ENCODE results near the gene KLK7. TPM values are rescaled to one million over a fixed set of nuclear protein-coding genes. Genes with fewer than 3 reads are reported as not detected.

KLK7 gene
- total and polyA plus RNA-seq, 2 of the 4 experiments (the other 2 are of a cell fraction) = not detected

DNA sequence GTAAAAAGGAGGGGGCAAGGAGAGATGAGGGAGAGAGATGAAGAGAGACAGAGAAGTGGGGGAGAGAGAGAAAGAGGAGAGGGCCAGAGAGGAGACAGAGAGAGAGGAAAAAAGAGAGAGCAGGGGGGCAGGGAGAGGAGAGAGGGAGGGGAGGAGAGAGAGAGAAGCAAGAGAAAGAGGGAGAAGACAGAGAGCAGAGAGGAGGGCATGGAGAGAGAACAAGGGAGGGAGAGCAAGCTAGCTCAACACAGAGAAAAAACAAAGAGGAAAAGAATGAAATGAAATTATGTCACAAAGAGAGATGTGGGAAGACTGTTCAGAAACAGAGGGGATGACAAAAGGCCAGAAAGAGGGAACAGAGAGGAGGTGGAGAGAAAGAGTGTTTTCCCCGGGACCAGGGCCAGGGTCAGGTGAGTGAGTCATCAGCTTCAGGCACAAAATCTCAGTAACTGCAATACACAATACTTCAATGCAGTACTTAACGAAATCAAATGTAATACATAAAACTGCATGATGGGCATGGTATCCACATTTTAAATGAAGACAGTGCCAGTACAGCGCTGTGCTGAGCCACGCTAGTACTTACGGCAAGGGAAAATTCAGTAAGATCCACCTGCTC lies 4.8 kb downstream of the KLK7 start:
- H2AK9ac ChIP-seq (replicated peaks; ENCODE audit: low read depth, low read length, poor library complexity) = no peak overlapping the region
- WGBS, 2 experiments (ENCODE audit: extremely low coverage in 2 of 2, insufficient read length in 1 of 2) = no CpG with 5 or more reads among the region's 5 CpGs
- H4K8ac ChIP-seq (ENCODE audit: low read depth in 2 of 2, low read length in 2 of 2) = no peak overlapping the region
- BruUV-seq (replicated peaks) = no TSS peak
- H3K27ac ChIP-seq (ENCODE audit: insufficient read depth, low read length) = no peak overlapping the region
- no peak overlapping the region for H3K4me3 ChIP-seq (ENCODE audit: insufficient read depth, low read depth, low read length)
- H3K36me3 ChIP-seq (ENCODE audit: control insufficient read depth, insufficient read depth, low read length) = no peaks in the 10 kb centered on the region
- ChIA-PET POLR2A (ENCODE audit: unreplicated experiment) (no interaction called here), CTCF (no interaction called here)
- ATAC-seq (ENCODE audit: low read depth) = no peak
- H4K20me1 ChIP-seq (ENCODE audit: insufficient read depth, low read length) = no peaks in the 10 kb centered on the region
- H3K9me3 ChIP-seq (ENCODE audit: control insufficient read depth, insufficient read depth, low read length) = no peaks in the 10 kb centered on the region
- H2AK5ac ChIP-seq (ENCODE audit: low read depth, low read length) = no peak overlapping the region
- H3K4me2 ChIP-seq (ENCODE audit: low read depth, low read length) = no peak overlapping the region
- in situ Hi-C loops (cut with MboI; ENCODE audit: low sequenced_read_pairs) = no loop called here
- no peak for TF ChIP-seq RFX5 (IDR thresholded peaks at IDR 0.05; ENCODE audit: low read depth, low read length)
- TF ChIP-seq, protein P1, sequence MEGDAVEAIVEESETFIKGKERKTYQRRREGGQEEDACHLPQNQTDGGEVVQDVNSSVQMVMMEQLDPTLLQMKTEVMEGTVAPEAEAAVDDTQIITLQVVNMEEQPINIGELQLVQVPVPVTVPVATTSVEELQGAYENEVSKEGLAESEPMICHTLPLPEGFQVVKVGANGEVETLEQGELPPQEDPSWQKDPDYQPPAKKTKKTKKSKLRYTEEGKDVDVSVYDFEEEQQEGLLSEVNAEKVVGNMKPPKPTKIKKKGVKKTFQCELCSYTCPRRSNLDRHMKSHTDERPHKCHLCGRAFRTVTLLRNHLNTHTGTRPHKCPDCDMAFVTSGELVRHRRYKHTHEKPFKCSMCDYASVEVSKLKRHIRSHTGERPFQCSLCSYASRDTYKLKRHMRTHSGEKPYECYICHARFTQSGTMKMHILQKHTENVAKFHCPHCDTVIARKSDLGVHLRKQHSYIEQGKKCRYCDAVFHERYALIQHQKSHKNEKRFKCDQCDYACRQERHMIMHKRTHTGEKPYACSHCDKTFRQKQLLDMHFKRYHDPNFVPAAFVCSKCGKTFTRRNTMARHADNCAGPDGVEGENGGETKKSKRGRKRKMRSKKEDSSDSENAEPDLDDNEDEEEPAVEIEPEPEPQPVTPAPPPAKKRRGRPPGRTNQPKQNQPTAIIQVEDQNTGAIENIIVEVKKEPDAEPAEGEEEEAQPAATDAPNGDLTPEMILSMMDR (conservative IDR thresholded peaks at IDR 0.05; ENCODE audit: low read depth, low read length) = no peak
- TF ChIP-seq POLR2A (IDR thresholded peaks at IDR 0.05; ENCODE audit: low read depth, low read length) = no peak
- no peak for TF ChIP-seq MXI1 (IDR thresholded peaks at IDR 0.05; ENCODE audit: borderline replicate concordance, low read depth, low read length)
- no peak for TF ChIP-seq CEBPB (IDR thresholded peaks at IDR 0.05; ENCODE audit: low read depth, low read length)
- no peak for TF ChIP-seq MAFK (IDR thresholded peaks at IDR 0.05; ENCODE audit: low read depth, low read length)
- TF ChIP-seq MAZ (IDR thresholded peaks at IDR 0.05; ENCODE audit: borderline replicate concordance, low read depth, low read length) = no peak
- TF ChIP-seq SMC3 (IDR thresholded peaks at IDR 0.05; ENCODE audit: low read depth, low read length) = no peak
- TF ChIP-seq USF2 (IDR thresholded peaks at IDR 0.05; ENCODE audit: low read depth, low read length) = no peak
- TF ChIP-seq CHD1 (IDR thresholded peaks at IDR 0.05; ENCODE audit: low read depth, low read length) = no peak
- TF ChIP-seq BHLHE40 (IDR thresholded peaks at IDR 0.05; ENCODE audit: low read depth, low read length) = no peak
- no peak for TF ChIP-seq NFE2L2 (IDR thresholded peaks at IDR 0.05; ENCODE audit: low read depth, low read length)
- TF ChIP-seq, protein P2, sequence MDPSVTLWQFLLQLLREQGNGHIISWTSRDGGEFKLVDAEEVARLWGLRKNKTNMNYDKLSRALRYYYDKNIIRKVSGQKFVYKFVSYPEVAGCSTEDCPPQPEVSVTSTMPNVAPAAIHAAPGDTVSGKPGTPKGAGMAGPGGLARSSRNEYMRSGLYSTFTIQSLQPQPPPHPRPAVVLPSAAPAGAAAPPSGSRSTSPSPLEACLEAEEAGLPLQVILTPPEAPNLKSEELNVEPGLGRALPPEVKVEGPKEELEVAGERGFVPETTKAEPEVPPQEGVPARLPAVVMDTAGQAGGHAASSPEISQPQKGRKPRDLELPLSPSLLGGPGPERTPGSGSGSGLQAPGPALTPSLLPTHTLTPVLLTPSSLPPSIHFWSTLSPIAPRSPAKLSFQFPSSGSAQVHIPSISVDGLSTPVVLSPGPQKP (IDR thresholded peaks at IDR 0.05; ENCODE audit: borderline replicate concordance, low read depth, low read length) = no peak
- no peak for TF ChIP-seq RAD21 (IDR thresholded peaks at IDR 0.05; ENCODE audit: low read length)
- no peak for TF ChIP-seq FOS (IDR thresholded peaks at IDR 0.05; ENCODE audit: low read depth, low read length)
- no peak for TF ChIP-seq RCOR1 (IDR thresholded peaks at IDR 0.05; ENCODE audit: insufficient replicate concordance, low read length)
- intact Hi-C loops (cut with micrococcal nuclease) = no loop called here
- H3K4me1 ChIP-seq (ENCODE audit: control insufficient read depth, insufficient read depth, low read length) = no peaks in the 10 kb centered on the region
- H3K27me3 ChIP-seq (ENCODE audit: control insufficient read depth, insufficient read depth, low read length) = no peaks in the 10 kb centered on the region
- no peaks in the 10 kb centered on the region for H3K9me1 ChIP-seq (ENCODE audit: insufficient read depth, low read length)
- no peak overlapping the region for H3K14ac ChIP-seq (replicated peaks; ENCODE audit: low read depth, low read length)
- no peaks in the 10 kb centered on the region for H3K79me1 ChIP-seq (ENCODE audit: low read depth in 1 of 2, low read length in 2 of 2)
- no peak for DNase-seq
- no peak overlapping the region for H2BK5ac ChIP-seq (ENCODE audit: low read depth, low read length, poor library complexity, severe bottlenecking)
- H3K23ac ChIP-seq (ENCODE audit: low read depth, low read length) = no peak overlapping the region
- H3K56ac ChIP-seq (ENCODE audit: extremely low read depth, insufficient read depth, low read length) = no peak overlapping the region
- no peak overlapping the region for H2BK120ac ChIP-seq (ENCODE audit: low read depth, low read length)
- H2AFZ ChIP-seq (replicated peaks; ENCODE audit: low read length, poor library complexity) = no peak overlapping the region
- H3K18ac ChIP-seq (ENCODE audit: low read depth, low read length) = no peak overlapping the region
- no peak overlapping the region for H3K9ac ChIP-seq (ENCODE audit: low read depth, low read length)
- H4K5ac ChIP-seq (ENCODE audit: low read depth, low read length) = no peak overlapping the region
- H2BK15ac ChIP-seq (ENCODE audit: low read depth, low read length) = no peak overlapping the region
- H3K4ac ChIP-seq (ENCODE audit: low read depth, low read length) = no peak overlapping the region
- H4K91ac ChIP-seq (ENCODE audit: insufficient read depth, low read depth, low read length) = no peak overlapping the region
- no peak overlapping the region for H2BK20ac ChIP-seq (ENCODE audit: low read depth, low read length)
- dilution Hi-C loops (cut with HindIII; ENCODE audit: low sequenced_read_pairs, unreplicated experiment) = no loop called here
